ENCODE results near the gene ZNF777.
A peak's percentile ranks its signal among the peaks of the same experiment; 100 is the strongest.

- peak; percentile 100 for TF ChIP-seq CTCF (IDR thresholded peaks at IDR 0.05)
- peak; percentile 58; the same call in 1 of the 2 replicates for TF ChIP-seq POLR2AphosphoS5 (IDR thresholded peaks at IDR 0.05; ENCODE audit: low read depth, low read length)
- TF ChIP-seq REST (IDR thresholded peaks at IDR 0.05; ENCODE audit: insufficient read depth in 1 of 2, low read depth in 2 of 2, low read length in 1 of 2), result no peak
Observed at GRCh38 chr7:149422162-149422913, 38.5 kb downstream of the ZNF777 start.

Data from Panc1 (cell line).